Measurements from ENCODE around the gene CTXN1.
"Not testable (repeated sequence)": the region's sequence is repeated elsewhere in the genome, so short reads cannot be mapped to it uniquely, and the experiment has no call there.

Gene CTXN1

GRCh38 chr19:7926021-7926726 lies at the start of gene CTXN1:
Gene CTXN1, minus strand, starts transcription at chr19:7926135. Its CDS starts 597 bp downstream, at chr19:7925538.
- peak; percentile 82 for DNase-seq

DNA sequence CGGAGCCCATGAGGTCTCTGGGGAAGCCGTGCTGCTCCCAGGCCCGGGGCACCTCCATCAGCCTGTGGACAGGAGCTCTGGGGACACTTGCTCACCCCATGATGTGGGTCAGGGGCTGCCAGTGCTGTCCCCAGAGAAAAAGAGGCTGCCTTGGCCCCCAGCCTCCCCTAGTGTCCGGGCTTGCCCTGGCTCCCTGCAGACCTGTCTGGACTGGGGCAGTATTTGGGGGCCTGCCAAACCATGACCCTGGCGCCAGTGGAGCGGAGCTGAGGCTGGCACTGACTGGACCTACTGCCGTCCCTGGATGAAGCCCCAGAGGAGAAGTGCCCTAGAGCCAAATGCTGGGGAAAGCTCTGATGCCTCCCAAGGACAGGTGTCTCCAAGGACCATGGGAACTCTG lies 49.1 kb upstream of the CTXN1 start:
- DNase-seq = no peak

DNA sequence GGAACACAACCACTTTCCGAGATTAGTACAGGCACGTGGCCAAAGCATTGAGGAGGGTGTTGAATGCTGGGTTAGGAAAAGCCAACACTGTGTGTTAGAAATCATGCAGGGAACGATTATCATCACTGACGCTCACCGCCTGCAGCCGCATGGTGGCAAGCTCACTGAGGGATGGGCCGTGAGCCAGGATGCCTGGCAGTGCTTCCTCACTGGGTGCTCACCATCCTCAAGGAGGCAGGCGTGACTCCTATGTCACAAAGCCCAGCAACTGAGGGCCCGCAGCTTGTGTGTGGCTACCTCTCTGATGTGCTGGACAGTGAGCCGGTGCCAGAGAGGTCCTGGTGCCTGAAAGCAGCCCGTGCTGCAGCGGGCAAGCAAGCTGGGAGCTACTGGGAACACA lies 47.9 kb upstream of the CTXN1 start:
- no peak for DNase-seq

DNA sequence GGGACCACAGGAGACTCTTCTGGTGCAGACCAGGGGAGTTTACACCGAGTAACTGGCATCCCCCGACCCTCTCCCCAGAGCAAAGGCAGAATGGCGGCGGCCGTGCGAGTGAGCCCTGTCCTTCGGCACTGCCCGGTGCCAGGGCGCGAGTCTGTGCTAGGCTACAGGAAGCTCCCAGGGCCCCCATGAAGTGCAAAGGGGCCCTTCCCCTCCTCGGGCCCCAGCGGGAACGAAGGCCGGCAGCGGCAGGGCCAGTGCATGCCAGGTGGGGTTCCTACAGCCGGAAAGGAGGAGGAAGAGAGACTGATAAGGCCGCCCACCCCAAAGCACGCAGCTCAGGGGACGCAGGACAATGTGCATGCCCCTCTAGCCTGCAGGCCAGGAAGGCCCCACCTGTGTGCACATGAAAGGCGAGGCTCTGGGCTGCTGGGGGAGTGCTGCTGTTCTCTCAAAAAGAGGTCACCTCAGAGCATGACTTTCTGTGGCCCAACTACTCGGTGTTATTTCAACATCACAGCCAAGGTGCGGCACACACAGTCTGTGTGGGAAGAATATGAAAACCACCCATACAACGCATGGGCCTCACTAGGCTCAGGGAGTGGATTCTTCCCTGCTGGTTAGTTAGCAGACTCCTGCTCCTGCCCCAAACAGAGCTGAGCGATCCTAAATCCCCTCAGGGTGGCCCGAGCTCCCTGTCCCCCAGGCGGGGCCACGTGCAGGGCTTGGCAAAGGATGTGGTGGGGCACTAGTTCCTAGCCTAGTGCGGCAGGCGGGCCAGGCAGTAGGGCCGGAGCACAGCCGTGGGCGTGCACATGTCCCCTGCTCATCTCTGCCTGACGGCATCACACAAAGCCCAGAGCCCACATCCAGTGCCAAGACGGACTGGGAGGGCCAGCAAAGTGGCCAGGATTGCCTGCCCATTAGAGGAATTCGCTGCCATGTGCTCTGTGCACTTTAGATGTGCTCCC lies 45.9 kb upstream of the CTXN1 start:
- no peak for DNase-seq

DNA sequence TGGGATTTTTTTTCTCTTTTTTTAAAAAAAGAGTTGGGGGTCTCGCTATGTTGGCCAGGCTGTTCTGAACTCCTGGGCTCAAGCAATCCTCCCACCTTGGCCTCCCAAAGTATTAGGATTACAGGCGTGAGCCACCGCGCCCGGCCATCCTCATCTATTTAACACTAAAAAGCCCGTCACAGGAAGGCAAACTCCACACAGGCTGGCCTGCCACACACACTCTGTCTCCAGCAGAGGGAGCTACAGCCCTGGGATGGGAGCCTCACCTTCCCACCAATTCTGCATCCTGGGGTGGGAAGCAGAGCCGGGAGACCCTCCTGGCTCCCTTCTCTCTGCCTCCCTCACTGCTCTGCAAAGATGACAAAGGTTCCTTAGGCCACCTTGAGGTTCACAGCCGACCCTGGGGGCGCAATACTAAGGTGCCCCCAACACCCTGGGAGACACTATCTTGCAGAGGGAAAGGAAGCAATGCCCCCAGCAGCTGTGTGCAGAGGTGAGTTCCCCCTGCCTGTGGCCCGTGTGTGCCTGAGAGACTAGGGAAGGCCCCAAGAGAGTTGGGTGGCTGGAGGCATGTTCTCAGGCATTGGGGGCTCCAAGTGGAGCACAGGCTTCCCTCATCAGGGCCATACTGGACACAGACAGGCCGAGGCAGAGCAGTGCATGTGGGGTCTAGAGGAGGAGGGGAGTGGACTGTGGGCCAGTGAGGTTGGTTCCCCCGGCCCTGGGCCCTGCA lies 44.9 kb upstream of the CTXN1 start:
- peak; percentile 44 for DNase-seq

DNA sequence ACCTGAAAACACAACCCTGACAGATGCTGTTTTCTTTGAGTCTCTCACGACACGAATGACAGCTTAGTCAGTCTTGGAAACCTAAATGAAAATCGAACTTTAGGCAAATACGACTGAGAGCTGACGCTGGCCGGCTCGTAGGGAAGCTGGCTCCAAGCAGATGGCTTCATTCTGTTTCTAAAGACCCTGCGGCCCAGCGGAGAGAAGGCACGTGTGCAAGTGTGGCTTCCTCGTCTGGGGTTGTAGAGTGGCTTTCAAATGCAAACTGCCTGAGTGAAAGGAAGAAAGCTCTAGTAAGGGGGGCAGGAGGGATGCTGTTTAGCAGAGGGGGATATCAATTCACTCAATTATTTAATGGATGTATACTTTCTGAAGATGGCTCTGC lies 43.6 kb upstream of the CTXN1 start:
- no peak for DNase-seq

- no peak for DNase-seq
Measured at GRCh38 chr19:7968796-7969554, 43.0 kb upstream of the CTXN1 start.

- DNase-seq = no peak
Measured at GRCh38 chr19:7968008-7968795, 42.3 kb upstream of the CTXN1 start.

- DNase-seq = no peak
Measured at GRCh38 chr19:7965921-7966665, 40.2 kb upstream of the CTXN1 start.

GRCh38 chr19:7965259-7965841 lies 39.4 kb upstream of the CTXN1 start:
- no peak for DNase-seq

- DNase-seq = no peak
Measured at GRCh38 chr19:7963566-7963965, 37.6 kb upstream of the CTXN1 start.

GRCh38 chr19:7962644-7963268 lies 36.8 kb upstream of the CTXN1 start:
- no peak for DNase-seq

GRCh38 chr19:7961920-7962626 lies 36.1 kb upstream of the CTXN1 start:
- no peak for DNase-seq

GRCh38 chr19:7961082-7961481 lies 35.1 kb upstream of the CTXN1 start:
- DNase-seq = not testable (repeated sequence)

- no peak for DNase-seq
Measured at GRCh38 chr19:7959211-7959610, 33.3 kb upstream of the CTXN1 start.

DNA sequence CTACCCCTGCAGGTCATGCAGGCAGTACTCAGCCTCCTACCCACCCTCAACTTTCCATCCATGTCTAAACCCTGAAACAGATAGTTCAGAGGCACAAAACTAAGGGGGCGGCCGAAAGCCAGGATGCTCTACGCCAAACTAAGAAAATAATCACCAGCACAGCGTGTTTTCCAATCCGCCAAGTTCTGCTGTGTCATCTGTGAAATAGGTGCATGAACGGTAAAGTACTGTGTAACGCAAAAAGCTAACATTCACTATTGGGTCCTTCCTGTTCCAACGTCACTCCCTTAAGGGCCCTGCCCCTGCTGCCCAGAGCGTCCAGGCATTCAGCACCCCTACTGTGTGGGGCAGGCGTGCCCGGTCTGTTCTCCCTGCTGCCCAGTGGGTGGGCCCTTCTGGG lies 29.8 kb upstream of the CTXN1 start:
- no peak for DNase-seq

DNA sequence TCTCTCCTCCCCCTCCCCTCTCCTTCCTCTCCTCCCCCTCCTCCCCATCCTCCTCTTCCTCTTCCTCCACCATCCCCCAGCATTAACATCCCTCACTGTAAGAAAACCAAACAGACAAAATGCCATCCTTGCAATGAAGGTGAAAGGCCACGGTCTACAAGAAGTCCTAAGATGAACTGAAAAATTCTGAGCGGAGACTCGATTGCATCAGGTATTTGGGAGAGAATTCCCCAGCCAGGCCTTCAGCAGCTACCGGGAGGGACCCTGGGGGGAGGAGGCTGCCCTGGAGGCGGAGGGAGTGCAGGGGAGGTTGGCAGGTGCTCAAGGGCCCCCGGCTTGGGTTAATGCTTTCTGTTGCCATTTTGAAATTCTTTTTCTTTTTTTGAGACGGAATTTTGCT lies 27.6 kb upstream of the CTXN1 start:
- no peak for DNase-seq

- DNase-seq = no peak
Measured at GRCh38 chr19:7953060-7953459, 27.1 kb upstream of the CTXN1 start.

DNA sequence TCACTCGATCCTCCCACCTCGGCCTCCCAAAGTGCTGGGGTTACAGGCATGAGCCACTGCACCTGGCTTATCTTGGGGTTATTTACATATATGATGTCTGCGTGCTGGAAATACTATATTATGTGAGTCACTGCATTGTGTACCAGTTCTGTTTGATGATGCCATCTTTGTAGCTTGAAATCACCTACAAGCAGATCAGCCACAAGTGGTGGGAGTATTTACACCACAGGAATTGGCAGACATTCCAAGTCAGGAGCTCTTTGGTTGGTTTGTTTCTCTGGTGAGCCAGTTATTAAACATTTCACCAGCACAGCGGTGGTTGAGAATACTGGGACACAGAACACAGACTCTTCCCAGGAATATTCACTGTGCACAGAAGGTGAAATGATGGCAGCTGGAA lies 22.0 kb upstream of the CTXN1 start:
- no peak for DNase-seq
